Muscle layer of duodenum (tissue), 2 donors: Measurements from ENCODE around the gene AQP4.

Source experiments
- H3K27ac ChIP-seq: one replicate; pipeline ENCODE4 v1.7.0; 2013; ENCODE audit warnings: mild to moderate bottlenecking, low read length
- H3K27me3 ChIP-seq: one replicate; pipeline ENCODE4 v1.7.0; 2013; ENCODE audit warnings: low read depth, mild to moderate bottlenecking, control low read depth, low read length
- H3K36me3 ChIP-seq, 2 donors: one replicate each; pipeline ENCODE4 v1.7.0; 2013; ENCODE audit warnings: low read length in 2 of 2, control low read depth in 1 of 2, mild to moderate bottlenecking in 1 of 2; ENCODE audit not compliant: insufficient read depth in 2 of 2, control insufficient read depth in 1 of 2
- H3K4me1 ChIP-seq, 2 donors: one replicate each; pipeline ENCODE4 v1.7.0; 2013; ENCODE audit warnings: low read length in 2 of 2, mild to moderate bottlenecking in 2 of 2, control low read depth in 1 of 2, moderate library complexity in 1 of 2; ENCODE audit not compliant: insufficient read depth in 2 of 2, control insufficient read depth in 1 of 2
- H3K4me3 ChIP-seq, 2 donors: one replicate each; pipeline ENCODE4 v1.7.0; 2013; ENCODE audit warnings: low read length in 2 of 2, low read depth in 1 of 2, mild to moderate bottlenecking in 1 of 2
- H3K9me3 ChIP-seq, 2 donors: one replicate each; pipeline ENCODE4 v1.7.0; 2013; ENCODE audit warnings: low read length in 2 of 2, control low read depth in 1 of 2, mild to moderate bottlenecking in 1 of 2; ENCODE audit not compliant: control insufficient read depth in 1 of 2
- donor health status: healthy.

The AQP4 gene

GRCh38 chr18:26803643-26804042 is 61.9 kb downstream of the AQP4 start:
- H3K27ac ChIP-seq = no peak overlapping the region
- H3K4me1 ChIP-seq = no peaks in the 10 kb centered on the region
- H3K27me3 ChIP-seq = no peaks in the 10 kb centered on the region
- H3K36me3 ChIP-seq = no peaks in the 10 kb centered on the region
- no peak overlapping the region for H3K4me3 ChIP-seq
- peaks cover 0 to 2% of the 10 kb centered on the region in 2 donors for H3K9me3 ChIP-seq

- H3K36me3 ChIP-seq = no peaks in the 10 kb centered on the region
- H3K9me3 ChIP-seq = peaks cover 0 to 2% of the 10 kb centered on the region in 2 donors
- H3K4me3 ChIP-seq = no peak overlapping the region
- no peaks in the 10 kb centered on the region for H3K27me3 ChIP-seq
- H3K4me1 ChIP-seq = no peaks in the 10 kb centered on the region
- H3K27ac ChIP-seq = no peak overlapping the region
Observed at GRCh38 chr18:26802330-26803200, 62.9 kb downstream of the AQP4 start.
